Stimulated activated naive CD8-positive, alpha-beta T cell treated with anti-CD3 and anti-CD28 coated beads, Interleukin-15, amount 100 ng/mL, for 72 hours (primary cell): ENCODE data around the gene RNF213.
"Not testable (repeated sequence)": the region's sequence is repeated elsewhere in the genome, so short reads cannot be mapped to it uniquely, and the experiment has no call there.

ENCODE experiments used
- ATAC-seq: fragments of 150-1000 bp; cut with Tn5 transposase; 2 replicates; pipeline ENCODE4 v1.10.0; 2021; ENCODE audit warnings: mild to moderate bottlenecking, moderate library complexity
- DNase-seq, 2 donors: peaks; one replicate each; pipeline ENCODE4 v3.0.0; 2021 to 2022
- H3K27ac Mint-ChIP-seq, 2 donors: one replicate each; pipeline ENCODE4 v1.8.0; 2022; ENCODE audit warnings: mild to moderate bottlenecking in 2 of 2, mixed read lengths in 2 of 2, moderate library complexity in 2 of 2
- H3K27me3 Mint-ChIP-seq: one replicate; pipeline ENCODE4 v1.8.0; 2022; ENCODE audit warnings: mixed read lengths
- H3K4me1 Mint-ChIP-seq: one replicate; pipeline ENCODE4 v1.8.0; 2022; ENCODE audit warnings: mild to moderate bottlenecking, mixed read lengths
- H3K4me3 Mint-ChIP-seq, 2 donors: one replicate each; pipeline ENCODE4 v1.8.0; 2022; ENCODE audit warnings: mild to moderate bottlenecking in 2 of 2, mixed read lengths in 2 of 2, moderate library complexity in 1 of 2
- H3K9me3 Mint-ChIP-seq, 2 donors: one replicate each; pipeline ENCODE4 v1.8.0; 2022; ENCODE audit warnings: mixed read lengths in 2 of 2

Gene RNF213

DNA sequence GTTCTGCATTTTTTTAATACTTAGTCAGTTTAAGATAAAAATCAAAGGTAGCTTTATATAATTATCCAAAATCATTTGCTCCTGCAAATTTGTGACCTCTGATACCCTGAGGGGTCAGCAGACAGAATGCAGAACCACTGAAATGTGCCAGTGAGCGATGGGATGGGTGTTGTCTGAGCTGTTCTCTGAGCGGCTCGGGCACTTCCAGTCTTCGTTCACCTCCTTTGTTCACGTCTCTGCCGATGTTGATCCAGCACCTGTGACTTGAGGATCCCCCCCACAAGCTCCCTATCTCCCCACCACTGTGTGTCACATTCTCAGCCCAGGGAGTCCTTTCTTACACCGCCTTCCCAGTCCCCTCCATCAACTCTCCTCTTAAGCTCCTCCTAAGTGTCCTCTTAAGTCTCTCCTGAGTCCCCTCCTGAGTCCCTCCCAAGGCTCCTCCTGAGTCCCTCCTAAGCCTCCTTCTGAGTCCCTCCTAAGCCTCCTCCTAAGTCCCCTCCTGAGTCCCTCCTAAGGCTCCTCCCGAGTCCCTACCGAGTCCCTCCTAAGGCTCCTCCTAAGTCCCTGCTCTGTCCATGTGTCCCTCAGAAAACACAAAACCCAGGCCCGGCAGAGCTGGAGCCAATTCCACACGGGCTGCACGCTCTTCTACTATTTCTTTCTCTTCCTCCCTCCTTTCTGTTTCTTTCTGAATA, 47.5 kb downstream of the RNF213 start:
- Mint-ChIP-seq H3K27ac (peak overlapping the region; percentile 89 to 94), H3K4me3 (no peak overlapping the region), H3K9me3 (peaks cover 4 to 10% of the 10 kb centered on the region in 2 donors), H3K4me1 (peaks cover 9% of the 10 kb centered on the region), H3K27me3 (no peaks in the 10 kb centered on the region)
- ATAC-seq (no peak), DNase-seq (no peak)

DNA sequence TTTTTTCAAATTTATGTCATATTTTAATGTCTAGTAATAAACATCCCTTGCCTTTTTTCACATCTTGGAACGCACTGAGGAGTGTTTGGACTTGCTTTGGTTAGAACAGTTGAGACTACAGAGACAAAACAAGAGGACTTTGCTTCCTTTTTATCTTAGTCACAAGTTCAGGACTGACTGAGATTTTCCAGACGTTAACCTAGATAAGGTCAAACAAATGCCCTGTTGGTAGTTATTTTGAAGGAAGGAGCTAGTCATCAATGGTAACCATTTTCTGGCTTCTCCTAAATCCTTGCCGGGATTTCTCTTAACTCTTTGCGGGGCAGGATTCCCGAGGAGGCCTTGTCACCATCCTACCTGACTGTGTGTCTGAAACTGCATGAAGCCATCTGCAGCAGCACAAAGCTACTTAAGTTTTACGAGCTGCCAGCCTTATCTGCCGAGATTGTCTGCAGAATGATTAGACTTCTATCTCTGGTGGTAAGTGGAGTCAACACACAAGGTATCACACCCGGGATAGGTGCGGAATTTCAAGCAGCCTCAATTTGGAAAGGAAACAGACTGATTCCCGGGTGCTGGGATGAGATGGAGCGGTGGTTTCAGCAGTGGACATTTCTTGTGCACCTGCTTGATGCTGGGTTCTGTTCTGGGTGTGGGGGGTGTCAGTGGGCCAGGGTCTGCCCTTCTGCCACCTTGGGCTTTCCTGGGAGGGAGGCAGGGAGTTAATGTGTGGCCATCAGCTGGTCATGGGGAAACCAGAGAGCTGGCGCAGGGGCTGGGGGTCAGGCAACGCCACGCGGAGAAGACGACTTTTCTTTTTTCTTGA, 48.3 kb downstream of the RNF213 start:
- Mint-ChIP-seq H3K4me3 (no peak overlapping the region), H3K9me3 (peaks cover 4 to 16% of the 10 kb centered on the region in 2 donors), H3K27ac (peak overlapping the region; percentile 89 to 94), H3K4me1 (peaks cover 12% of the 10 kb centered on the region), H3K27me3 (no peaks in the 10 kb centered on the region)
- DNase-seq, result no peak
- no peak for ATAC-seq

DNA sequence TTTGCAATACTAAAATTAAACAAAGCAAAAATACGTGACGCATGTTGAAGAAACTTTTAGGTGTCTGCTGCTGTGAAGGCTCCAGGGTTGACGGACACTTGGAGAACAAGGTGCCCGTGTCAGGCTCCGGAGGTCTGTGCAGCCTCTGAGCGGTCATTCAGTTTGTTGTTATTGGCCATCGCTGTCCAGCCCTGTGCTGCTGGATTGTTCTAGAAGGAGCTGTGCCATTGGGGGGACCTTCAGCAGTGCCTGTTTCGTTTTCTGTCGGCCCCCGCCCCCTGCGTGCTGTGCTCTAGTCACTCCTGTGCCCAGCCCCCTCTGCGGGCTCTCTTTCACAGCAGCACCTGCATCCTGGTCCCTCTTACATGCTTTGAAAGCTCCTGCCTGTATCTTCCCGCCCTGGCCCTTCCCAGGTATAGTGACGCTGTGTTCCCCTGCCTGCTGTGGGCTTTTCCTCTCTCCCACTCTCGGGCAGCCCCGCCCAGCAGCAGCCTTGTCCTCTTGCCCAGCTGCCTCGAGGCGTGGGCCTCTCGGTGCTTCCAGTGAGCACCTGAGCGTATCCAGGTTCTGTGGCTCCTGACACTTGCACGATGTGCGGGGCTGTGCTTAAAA, 50.7 kb downstream of the RNF213 start:
- H3K27ac Mint-ChIP-seq, result peak overlapping the region in 1 of 2 donors; percentile 72
- ATAC-seq, result no peak
- no peaks in the 10 kb centered on the region for H3K27me3 Mint-ChIP-seq
- H3K9me3 Mint-ChIP-seq, result peaks cover 0 to 9% of the 10 kb centered on the region in 2 donors
- DNase-seq, result no peak
- H3K4me1 Mint-ChIP-seq, result peaks cover 16% of the 10 kb centered on the region
- H3K4me3 Mint-ChIP-seq, result no peak overlapping the region

DNA sequence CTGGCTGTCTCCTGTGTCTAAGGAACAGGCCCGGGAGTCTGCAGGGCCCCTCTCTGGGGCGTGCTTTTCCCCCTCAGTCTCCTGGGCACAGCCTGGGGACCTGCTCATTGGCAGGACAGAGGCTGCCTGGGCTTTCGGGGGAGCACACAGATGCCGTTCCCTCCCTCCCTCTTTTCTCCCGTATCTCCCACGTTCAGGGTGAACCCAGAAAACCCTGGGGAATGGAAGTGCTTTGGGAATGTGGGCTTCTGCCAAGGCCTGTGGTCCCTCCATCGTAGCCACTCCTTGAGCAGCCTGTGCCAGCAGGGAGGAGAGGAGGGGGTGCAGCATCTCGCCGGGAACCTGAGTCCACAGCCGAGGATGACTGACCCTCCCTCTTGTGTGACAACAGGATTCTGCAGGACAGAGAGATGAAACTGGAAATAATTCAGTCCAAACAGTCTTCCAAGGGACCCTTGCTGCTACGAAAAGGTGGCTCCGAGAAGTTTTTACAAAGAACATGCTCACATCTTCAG, 52.0 kb downstream of the RNF213 start:
- peaks cover 0 to 9% of the 10 kb centered on the region in 2 donors for H3K9me3 Mint-ChIP-seq

DNA sequence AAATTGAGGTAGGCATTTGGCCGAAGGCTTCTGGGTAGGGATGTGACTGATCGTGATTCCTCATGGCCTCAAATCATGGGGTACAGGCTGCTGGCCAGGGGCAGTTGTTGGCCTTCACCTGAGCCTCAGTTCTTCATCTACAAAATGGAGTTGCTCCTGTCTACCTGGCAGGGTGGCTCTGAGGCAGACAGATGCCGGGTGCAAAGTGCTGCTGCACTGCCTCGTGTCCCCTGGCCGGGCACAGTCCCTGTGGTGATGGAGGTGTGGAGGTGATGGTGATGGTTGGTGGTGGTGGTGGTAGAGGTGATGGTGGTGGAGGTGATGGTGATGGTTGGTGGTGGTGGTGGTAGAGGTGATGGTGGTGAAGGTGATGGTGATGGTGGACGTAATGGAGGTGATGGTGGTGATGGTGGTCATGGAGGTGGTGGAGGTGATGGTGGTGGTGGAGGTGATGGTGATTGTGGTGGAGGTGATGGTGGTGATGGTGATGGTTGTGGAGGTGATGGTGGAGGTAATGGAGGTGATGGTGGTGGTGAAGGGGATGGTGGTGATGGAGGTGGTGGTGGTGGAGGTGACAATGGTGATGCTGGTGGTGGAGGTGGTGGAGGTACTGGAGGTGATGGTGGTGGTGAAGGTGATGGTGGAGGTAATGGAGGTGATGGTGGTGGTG, 52.6 kb downstream of the RNF213 start:
- Mint-ChIP-seq H3K27ac (peak overlapping the region; percentile 84 to 95), H3K27me3 (no peaks in the 10 kb centered on the region), H3K4me1 (peaks cover 19% of the 10 kb centered on the region), H3K9me3 (peaks cover 0 to 9% of the 10 kb centered on the region in 2 donors), H3K4me3 (no peak overlapping the region)
- ATAC-seq (no peak), DNase-seq (no peak)

More for the DNA sequence above, 52.0 kb downstream of the RNF213 start:
- DNase-seq, result no peak
- no peak for ATAC-seq
- Mint-ChIP-seq H3K4me3 (no peak overlapping the region), H3K27me3 (no peaks in the 10 kb centered on the region), H3K4me1 (peaks cover 21% of the 10 kb centered on the region), H3K27ac (peak overlapping the region in 1 of 2 donors; percentile 95)

DNA sequence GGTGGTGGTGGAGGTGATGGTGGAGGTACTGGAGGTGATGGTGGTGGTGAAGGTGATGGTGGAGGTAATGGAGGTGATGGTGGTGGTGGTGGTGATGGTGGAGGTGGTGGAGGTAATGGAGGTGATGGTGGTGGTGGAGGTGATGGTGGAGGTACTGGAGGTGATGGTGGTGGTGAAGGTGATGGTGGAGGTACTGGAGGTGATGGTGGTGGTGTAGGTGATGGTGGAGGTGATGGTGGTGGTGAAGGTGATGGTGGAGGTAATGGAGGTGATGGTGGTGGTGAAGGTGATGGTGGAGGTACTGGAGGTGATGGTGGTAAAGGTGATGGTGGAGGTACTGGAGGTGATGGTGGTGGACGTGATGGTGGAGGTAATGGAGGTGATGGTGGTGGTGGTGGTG, 53.3 kb downstream of the RNF213 start:
- DNase-seq, H3K4me3 Mint-ChIP-seq, ATAC-seq, H3K9me3 Mint-ChIP-seq, H3K27ac Mint-ChIP-seq, H3K27me3 Mint-ChIP-seq: not testable (repeated sequence)
- peaks cover 15% of the 10 kb centered on the region for H3K4me1 Mint-ChIP-seq

DNA sequence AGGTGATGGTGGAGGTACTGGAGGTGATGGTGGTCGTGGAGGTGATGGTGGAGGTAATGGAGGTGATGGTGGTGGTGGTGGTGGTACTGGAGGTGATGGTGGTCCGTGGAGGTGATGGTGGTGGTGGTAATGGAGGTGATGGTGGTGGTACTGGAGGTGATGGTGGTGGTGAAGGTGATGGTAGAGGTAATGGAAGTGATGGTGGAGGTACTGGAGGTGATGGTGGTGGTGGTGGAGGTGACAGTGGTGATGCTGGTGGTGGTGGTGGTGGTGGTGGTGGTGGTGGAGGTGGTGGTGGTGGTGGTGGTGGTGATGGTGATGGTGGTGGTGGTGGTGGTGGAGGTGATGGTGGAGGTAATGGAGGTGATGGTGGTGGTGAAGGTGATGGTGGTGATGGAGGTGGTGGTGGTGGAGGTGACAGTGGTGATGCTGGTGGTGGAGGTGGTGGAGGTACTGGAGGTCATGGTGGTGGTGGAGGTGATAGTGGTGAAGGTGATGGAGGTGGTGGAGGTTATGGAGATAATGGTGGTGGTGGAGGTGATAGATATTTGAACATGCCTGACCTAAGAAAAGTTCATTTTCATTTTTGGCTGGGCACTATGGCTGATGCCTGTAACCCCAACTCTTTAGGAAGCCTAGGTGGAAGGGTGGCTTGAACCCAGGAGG, 55.0 kb downstream of the RNF213 start:
- no peak for DNase-seq

DNA sequence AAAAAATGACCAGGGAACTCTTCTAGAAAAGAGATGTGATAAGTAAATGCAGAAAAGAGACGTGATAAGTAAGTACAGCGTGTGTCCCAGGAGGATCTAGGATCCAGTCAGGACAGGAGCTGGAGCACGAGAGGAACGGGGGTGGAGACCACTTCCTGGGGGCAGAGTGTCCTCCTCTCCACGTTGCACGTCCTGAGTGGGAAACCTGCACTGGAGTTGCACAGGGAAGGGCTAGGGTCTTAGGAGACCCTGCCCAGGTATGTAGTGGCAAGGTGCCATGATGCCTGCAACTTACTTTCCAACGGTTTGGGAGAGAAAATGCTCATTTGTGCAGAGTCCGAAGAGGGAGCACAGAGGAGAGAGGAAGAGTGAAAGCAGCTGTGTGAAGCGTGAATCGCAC, 55.8 kb downstream of the RNF213 start:
- DNase-seq, result no peak
- Mint-ChIP-seq H3K9me3 (peaks cover 0 to 9% of the 10 kb centered on the region in 2 donors), H3K4me1 (peaks cover 15% of the 10 kb centered on the region), H3K4me3 (no peak overlapping the region), H3K27me3 (no peaks in the 10 kb centered on the region), H3K27ac (peak overlapping the region; percentile 65 to 91)
- ATAC-seq, result no peak

More for the DNA sequence above, 55.0 kb downstream of the RNF213 start:
- Mint-ChIP-seq H3K9me3 (peaks cover 0 to 9% of the 10 kb centered on the region in 2 donors), H3K27me3 (no peaks in the 10 kb centered on the region), H3K4me3 (no peak overlapping the region), H3K4me1 (peaks cover 15% of the 10 kb centered on the region), H3K27ac (peak overlapping the region in 1 of 2 donors; percentile 72)
- peak; percentile 35 for ATAC-seq

DNA sequence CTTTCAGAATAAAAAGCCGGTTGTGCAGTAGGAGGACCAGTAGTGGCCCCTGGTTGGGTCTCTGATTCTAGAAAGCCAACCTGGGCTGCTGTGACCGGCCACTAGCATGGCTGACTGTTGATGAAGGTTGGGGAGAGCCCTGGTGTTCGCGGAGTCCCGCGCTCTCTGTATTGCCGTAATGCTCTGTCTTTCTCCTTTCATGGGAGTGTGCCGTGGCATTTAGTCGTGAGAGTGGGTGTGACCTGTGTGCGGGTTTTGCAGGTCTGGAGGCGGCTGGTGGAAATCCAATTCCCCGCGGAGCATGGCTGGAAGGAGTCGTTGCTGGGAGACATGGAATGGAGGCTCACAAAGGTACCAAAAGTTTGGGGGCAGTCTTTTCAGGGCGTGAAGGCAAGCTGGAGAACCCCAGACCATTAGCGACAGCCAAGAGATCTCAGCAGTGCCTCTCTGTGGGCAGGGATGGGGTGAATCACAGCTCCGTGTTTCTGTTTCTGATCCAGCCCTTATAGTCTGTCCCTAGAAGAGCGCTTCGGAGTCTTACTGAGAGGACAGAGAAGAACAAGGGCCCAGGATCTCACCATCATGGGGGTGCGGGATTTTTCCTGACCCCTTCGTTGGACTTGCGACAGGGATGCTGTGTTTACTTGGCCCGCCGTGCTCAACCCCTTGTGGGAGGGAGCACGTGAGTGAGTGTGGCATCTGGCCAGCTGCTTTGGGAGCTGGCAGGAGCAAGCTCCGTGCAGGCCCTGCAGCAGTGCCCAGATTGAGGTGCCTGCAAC, 56.5 kb downstream of the RNF213 start:
- Mint-ChIP-seq H3K27me3 (no peaks in the 10 kb centered on the region), H3K4me1 (peaks cover 15% of the 10 kb centered on the region), H3K9me3 (peaks cover 0 to 9% of the 10 kb centered on the region in 2 donors), H3K27ac (peak overlapping the region in 1 of 2 donors; percentile 64), H3K4me3 (no peak overlapping the region)
- DNase-seq, result no peak
- ATAC-seq, result no peak

DNA sequence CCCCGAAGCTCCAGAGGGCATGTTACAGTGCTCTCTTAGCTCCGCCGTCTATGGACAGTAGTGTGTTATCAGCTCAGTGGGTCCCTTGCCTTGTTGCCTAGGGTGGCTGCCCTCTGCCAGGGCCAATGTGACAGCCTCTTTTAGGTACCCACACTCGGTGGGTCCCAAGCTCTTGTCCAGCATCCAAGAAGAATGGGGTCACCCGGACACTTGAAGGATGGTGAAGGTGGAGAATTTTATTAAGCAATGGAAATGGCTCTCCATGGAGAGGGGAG, 57.0 kb downstream of the RNF213 start:
- Mint-ChIP-seq H3K27ac (peak overlapping the region in 1 of 2 donors; percentile 48), H3K27me3 (no peaks in the 10 kb centered on the region), H3K4me1 (peaks cover 15% of the 10 kb centered on the region), H3K4me3 (no peak overlapping the region), H3K9me3 (peaks cover 0 to 9% of the 10 kb centered on the region in 2 donors)
- no peak for ATAC-seq
- no peak for DNase-seq

DNA sequence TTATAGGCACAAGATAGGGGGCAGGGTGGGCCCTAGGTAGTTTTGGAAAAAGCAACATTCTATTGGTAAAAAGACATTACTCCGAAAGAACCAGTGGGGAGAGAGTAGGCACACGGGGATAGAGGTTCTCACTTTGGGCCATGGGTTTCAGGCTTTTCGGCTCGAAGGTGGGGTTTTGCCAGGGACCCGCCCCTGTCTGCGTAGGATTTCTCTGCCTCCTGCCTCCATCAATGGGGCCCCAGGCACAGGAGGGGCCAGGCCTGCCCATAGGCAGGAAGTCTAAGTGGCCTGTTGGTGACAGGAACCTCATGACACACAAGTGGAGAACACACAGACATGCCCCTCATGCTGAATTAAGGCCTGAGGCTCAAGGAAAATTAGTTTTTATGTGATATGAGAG, 57.5 kb downstream of the RNF213 start:
- no peak for ATAC-seq
- H3K9me3 Mint-ChIP-seq, result peaks cover 0 to 6% of the 10 kb centered on the region in 2 donors
- peak overlapping the region in 1 of 2 donors; percentile 22 for H3K27ac Mint-ChIP-seq

DNA sequence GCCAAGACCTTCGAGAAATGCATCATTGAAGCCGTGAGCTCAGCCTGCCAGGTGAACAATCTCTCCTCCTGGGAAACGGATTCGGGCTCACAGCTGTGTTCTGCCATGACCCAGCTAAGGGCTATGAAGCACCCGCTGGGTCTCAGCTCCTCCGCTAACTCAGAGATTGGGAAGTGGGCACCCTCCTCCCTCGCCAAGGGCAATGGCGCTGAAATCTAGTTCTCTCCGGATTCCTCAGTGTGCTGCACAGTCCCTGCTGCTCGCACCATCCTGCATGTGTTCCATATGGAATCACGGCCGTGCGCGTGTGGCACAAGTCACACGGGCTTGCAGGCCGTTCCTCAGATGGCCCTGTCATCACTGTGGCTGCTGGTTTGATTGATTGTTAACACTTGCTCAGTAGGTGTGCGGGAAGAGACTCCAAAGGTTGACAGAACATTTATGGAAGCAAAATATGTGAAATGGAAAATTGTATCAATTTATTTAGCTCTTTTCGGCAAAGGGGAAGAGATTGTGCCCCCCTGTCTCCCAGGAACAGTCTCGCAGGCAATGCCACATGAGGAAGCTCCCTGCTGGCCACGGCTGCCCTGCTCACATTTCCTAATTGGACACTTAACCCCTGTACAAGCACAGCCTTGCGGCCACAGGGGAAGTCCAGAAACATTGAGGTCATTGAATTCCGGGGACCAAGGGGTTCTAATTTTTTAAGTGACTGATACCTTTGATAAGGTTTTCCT, 58.8 kb downstream of the RNF213 start:
- Mint-ChIP-seq H3K4me3 (no peak overlapping the region), H3K9me3 (no peaks in the 10 kb centered on the region), H3K27me3 (no peaks in the 10 kb centered on the region), H3K4me1 (peaks cover 9% of the 10 kb centered on the region), H3K27ac (peak overlapping the region in 1 of 2 donors; percentile 88)
- DNase-seq (no peak), ATAC-seq (no peak)

More for the DNA sequence above, 57.5 kb downstream of the RNF213 start:
- Mint-ChIP-seq H3K4me1 (peaks cover 12% of the 10 kb centered on the region), H3K4me3 (no peak overlapping the region), H3K27me3 (no peaks in the 10 kb centered on the region)
- DNase-seq, result no peak

DNA sequence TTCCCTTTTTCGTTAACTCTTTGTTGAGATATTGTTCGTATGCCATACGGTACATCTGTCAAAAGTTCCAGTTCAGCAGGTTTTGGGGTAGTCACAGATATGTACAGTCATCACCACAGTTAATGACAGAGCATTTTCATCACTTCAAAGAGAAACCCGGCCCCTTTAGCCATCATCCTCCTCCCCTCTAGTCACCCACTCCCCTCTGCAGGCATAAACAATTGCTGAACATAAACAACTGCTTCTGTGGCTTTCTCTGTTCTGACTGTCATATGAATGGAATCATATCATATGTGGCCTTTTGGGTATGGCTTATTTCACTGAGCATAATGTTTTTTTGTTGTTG, 59.3 kb downstream of the RNF213 start:
- ATAC-seq, result no peak
- DNase-seq, result no peak
- Mint-ChIP-seq H3K4me1 (peaks cover 9% of the 10 kb centered on the region), H3K9me3 (no peaks in the 10 kb centered on the region), H3K27ac (peak overlapping the region; percentile 20 to 88), H3K27me3 (no peaks in the 10 kb centered on the region), H3K4me3 (no peak overlapping the region)

DNA sequence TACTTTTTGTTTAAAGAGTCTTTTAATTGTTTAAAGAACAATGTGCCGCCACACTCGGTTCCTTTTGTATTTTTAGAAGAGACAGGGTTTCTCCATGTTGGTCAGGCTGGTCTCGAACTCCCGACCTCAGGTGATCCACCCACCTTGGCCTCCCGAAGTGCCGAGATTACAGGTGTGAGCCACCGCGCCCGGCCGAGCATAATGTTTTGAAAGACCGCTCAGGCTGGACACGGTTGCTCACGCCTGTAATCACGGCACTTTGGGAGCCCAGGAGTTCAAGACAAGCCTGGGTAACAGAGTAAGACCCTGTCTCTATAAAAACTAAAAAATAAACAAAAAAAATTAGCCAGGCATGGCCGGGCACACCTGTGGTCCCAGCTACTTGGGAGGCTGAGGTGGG, 59.8 kb downstream of the RNF213 start:
- Mint-ChIP-seq H3K27ac (peak overlapping the region in 1 of 2 donors; percentile 14), H3K27me3 (no peaks in the 10 kb centered on the region), H3K4me1 (peaks cover 9% of the 10 kb centered on the region), H3K4me3 (no peak overlapping the region), H3K9me3 (no peaks in the 10 kb centered on the region)
- DNase-seq (no peak), ATAC-seq (no peak)
